ENCODE results near the gene ETF1. TPM values are rescaled to one million over a fixed set of nuclear protein-coding genes. Genes with fewer than 3 reads are reported as not detected.
A peak's percentile ranks its signal among the peaks of the same experiment; 100 is the strongest.

Gene ETF1
- total RNA-seq, 4 donors from 2014 or later: 108 to 163 (median 127) TPM

GRCh38 chr5:138541511-138542179 lies 1.4 kb downstream of the ETF1 start:
- WGBS, 2 donors (ENCODE audit: low coverage in 1 of 2): 13 to 24% methylated on average over 6 of the region's 6 CpGs
- TF ChIP-seq EP300 (IDR thresholded peaks at IDR 0.05) (no peak), POLR2AphosphoS5 (IDR thresholded peaks at IDR 0.05) (no peak), POLR2A (IDR thresholded peaks at IDR 0.05) (no peak)
- TF ChIP-seq, protein P1, sequence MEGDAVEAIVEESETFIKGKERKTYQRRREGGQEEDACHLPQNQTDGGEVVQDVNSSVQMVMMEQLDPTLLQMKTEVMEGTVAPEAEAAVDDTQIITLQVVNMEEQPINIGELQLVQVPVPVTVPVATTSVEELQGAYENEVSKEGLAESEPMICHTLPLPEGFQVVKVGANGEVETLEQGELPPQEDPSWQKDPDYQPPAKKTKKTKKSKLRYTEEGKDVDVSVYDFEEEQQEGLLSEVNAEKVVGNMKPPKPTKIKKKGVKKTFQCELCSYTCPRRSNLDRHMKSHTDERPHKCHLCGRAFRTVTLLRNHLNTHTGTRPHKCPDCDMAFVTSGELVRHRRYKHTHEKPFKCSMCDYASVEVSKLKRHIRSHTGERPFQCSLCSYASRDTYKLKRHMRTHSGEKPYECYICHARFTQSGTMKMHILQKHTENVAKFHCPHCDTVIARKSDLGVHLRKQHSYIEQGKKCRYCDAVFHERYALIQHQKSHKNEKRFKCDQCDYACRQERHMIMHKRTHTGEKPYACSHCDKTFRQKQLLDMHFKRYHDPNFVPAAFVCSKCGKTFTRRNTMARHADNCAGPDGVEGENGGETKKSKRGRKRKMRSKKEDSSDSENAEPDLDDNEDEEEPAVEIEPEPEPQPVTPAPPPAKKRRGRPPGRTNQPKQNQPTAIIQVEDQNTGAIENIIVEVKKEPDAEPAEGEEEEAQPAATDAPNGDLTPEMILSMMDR (IDR thresholded peaks at IDR 0.05): no peak
- H3K4me1 ChIP-seq: peaks cover 11 to 79% (median 28%) of the 10 kb centered on the region in 3 donors
- peak overlapping the region; percentile 90 to 95 for H3K4me3 ChIP-seq
- peak overlapping the region; percentile 95 to 99 (median 98) for H3K27ac ChIP-seq
- H3K36me3 ChIP-seq: peaks cover 0 to 1% of the 10 kb centered on the region in 2 donors
- no peaks in the 10 kb centered on the region for H3K9me3 ChIP-seq
- H3K27me3 ChIP-seq: no peaks in the 10 kb centered on the region
- no peak for ATAC-seq

- no peak overlapping the region for H3K27ac ChIP-seq
- TF ChIP-seq POLR2AphosphoS5 (IDR thresholded peaks at IDR 0.05): no peak
- no peak for TF ChIP-seq POLR2A (IDR thresholded peaks at IDR 0.05)
- TF ChIP-seq, protein P1 (IDR thresholded peaks at IDR 0.05): no peak
- peaks cover 8 to 69% (median 11%) of the 10 kb centered on the region in 3 donors for H3K4me1 ChIP-seq
- H3K9me3 ChIP-seq: no peaks in the 10 kb centered on the region
- H3K36me3 ChIP-seq: peaks cover 0 to 8% of the 10 kb centered on the region in 2 donors
- no peak overlapping the region for H3K4me3 ChIP-seq
- ATAC-seq: no peak
- H3K27me3 ChIP-seq: no peaks in the 10 kb centered on the region
Observed at GRCh38 chr5:138539791-138540190, 3.2 kb downstream of the ETF1 start.

- TF ChIP-seq POLR2AphosphoS5 (IDR thresholded peaks at IDR 0.05) (no peak), EP300 (IDR thresholded peaks at IDR 0.05) (no peak)
- ATAC-seq: no peak
- Histone ChIP-seq H3K4me3 (no peak overlapping the region), H3K9me3 (no peaks in the 10 kb centered on the region), H3K27ac (no peak overlapping the region), H3K4me1 (peaks cover 6 to 69% (median 6%) of the 10 kb centered on the region in 3 donors), H3K36me3 (peaks cover 0 to 8% of the 10 kb centered on the region in 2 donors), H3K27me3 (no peaks in the 10 kb centered on the region)
- 69 to 72% methylated on average over 2 of the region's 2 CpGs for WGBS, 2 donors (ENCODE audit: low coverage in 1 of 2)
Observed at GRCh38 chr5:138538943-138539627, 4.0 kb downstream of the ETF1 start.

DNA sequence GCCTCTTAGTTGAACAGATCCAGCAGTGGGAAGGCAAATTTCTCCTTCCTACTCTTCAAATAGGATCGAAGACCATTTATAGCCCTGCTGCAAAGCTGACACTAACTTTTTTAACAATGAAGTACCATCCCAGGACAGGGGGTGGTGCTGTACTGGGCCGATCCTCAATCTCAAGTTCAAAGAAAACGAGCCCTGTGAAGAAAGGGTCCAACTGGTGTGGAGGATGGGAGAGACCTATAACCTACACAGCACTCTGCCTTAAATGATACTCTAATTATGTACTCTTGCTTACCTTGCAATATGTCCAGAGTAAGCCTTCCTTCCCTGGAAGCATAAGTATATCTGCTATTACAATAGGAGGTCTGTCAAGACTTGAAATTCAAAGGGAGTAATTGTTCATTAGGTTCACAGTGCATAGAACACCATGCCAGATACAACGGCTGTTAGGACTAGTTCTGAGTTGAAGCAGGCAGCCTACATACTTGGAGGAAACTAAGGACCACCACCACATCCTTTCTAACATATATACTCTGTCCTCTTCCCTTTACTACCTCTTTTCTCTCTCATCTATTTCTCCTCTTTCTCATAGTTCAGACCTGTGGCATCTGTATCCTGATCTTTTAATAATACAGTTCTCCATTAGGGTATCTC lies 6.2 kb downstream of the ETF1 start:
- no peak for TF ChIP-seq POLR2A (IDR thresholded peaks at IDR 0.05)
- TF ChIP-seq, protein P1 (IDR thresholded peaks at IDR 0.05): peak in 1 of 4 experiments; percentile 23
- no peaks in the 10 kb centered on the region for H3K27me3 ChIP-seq
- peaks cover 6 to 80% (median 6%) of the 10 kb centered on the region in 3 donors for H3K4me1 ChIP-seq
- no peak overlapping the region for H3K4me3 ChIP-seq
- H3K27ac ChIP-seq: no peak overlapping the region
- 59% methylated on average over 4 of the region's 4 CpGs; no CpG with 5 or more reads in 1 of the 2 donors for WGBS, 2 donors (ENCODE audit: low coverage in 1 of 2)
- H3K36me3 ChIP-seq: peaks cover 0 to 15% of the 10 kb centered on the region in 2 donors
- ATAC-seq: no peak
- no peaks in the 10 kb centered on the region for H3K9me3 ChIP-seq

DNA sequence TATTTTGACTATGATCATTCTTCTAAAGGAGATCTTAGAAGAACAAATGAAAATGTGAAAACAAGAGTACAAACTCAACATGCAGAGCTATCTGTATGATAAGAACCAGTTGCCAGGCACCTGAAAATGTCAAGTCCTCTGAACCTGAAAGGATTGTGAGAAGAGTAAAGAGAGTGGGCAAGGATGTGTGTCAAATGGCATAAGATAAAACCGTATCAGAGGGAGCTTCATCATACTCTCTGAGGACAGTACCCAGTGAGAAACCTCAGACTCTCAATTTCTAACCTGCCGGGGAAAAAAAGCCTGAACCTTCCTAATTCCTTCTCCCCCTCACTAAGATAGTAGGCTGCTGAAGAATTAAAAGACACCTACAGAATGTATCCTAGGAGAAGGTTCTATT lies 6.8 kb downstream of the ETF1 start:
- Histone ChIP-seq H3K4me3 (no peak overlapping the region), H3K4me1 (peaks cover 6 to 74% (median 6%) of the 10 kb centered on the region in 3 donors), H3K36me3 (peaks cover 0 to 15% of the 10 kb centered on the region in 2 donors), H3K9me3 (no peaks in the 10 kb centered on the region), H3K27me3 (no peaks in the 10 kb centered on the region), H3K27ac (no peak overlapping the region)
- TF ChIP-seq POLR2A (IDR thresholded peaks at IDR 0.05) (no peak), POLR2AphosphoS5 (IDR thresholded peaks at IDR 0.05) (no peak), EP300 (IDR thresholded peaks at IDR 0.05) (no peak)
- TF ChIP-seq, protein P1 (IDR thresholded peaks at IDR 0.05): no peak
- no peak for ATAC-seq
- WGBS, 2 donors (ENCODE audit: low coverage in 1 of 2): 54 to 69% methylated on average over 2 of the region's 2 CpGs
